HG03460 (cell line): ENCODE measurements around the gene NCOA3.
"Not testable (repeated sequence)": the region's sequence is repeated elsewhere in the genome, so short reads cannot be mapped to it uniquely, and the experiment has no call there.

ENCODE experiments used
- ATAC-seq: cut with Tn5 transposase; IDR thresholded peaks from one replicate; pipeline ENCODE4 v1.9.1; 2021; ENCODE audit not compliant: unreplicated experiment

The NCOA3 gene

DNA sequence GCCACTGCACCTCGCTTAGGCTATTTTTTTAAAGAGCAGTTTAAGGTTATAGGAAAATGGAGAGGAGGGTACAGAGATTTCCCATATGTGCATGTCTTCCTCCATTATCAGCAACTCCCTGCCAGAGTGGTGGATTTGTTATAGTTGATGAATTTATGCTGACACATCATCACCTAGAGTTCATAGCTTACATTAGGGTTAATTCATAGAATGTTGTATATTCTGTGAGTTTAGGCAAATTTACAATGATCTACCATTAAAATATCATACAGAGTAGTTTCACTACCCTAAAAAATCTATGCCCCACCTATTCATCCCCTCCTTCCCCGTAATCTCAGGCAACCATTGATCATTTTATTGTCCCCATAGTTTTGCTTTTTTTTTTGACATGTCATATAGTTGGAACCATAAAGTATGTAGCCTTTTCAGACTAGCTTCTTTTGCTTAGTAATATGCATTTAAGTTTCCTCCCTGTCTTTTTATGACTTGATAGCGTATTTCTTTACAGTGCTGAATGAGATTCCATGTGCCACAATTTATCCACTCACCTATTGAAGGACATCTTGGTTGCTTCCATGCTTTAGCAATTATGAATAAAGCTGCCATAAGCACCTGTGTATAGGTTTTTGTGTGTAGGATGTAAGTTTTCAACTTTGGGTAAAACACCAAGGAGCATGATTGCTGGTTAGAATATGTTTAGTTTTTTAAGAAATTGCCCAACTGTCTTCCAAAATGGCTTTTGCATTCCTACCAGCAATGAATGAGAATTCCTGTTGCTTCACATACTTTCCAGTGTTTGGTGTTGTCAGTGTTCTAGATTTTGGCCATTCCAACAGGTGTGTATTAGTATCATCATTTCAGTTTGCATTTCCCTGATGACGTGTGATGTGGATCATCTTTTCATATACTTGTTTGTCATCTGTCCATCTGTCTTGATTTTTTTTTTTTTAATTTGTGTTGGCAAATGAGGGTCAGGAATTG is 60.2 kb downstream of the NCOA3 start:
- ATAC-seq, result no peak

DNA sequence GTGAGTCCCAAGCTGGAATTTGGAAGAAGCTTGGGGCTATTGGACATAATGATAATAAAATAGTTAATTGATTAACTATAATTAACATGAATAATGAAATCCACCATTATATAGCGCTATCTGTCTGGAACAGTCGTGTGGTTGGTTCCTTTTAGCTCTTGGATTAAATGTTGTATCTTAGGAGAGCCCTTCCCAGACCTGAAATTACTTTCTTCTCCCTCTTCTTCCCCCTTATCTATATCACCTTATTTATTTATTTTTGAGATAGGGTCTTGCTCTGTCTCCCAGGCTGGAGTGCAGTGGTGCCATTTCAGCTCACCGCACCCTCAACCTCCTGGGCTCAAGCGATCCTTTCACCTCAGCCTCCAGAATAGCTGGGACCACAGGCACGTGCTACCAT is 64.6 kb downstream of the NCOA3 start:
- no peak for ATAC-seq

DNA sequence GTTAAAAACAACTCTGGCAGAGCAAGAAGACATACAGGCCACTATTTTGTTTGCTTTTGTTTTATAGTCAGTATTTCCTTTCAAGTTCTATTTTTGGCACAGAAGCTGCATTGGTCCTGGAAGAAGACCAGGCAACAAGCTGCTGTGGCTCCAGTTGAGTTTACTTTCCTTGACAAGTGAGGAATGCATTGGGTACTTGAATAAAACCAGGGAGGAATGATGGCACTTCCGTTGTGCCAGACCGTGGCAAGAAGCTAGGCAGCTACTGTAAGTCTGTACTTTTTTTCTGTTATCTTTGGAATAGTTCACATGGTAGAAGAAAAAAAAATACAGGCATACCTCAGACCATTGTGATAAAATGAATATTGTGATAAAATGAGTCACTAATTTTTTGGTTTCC is 66.3 kb downstream of the NCOA3 start:
- no peak for ATAC-seq

DNA sequence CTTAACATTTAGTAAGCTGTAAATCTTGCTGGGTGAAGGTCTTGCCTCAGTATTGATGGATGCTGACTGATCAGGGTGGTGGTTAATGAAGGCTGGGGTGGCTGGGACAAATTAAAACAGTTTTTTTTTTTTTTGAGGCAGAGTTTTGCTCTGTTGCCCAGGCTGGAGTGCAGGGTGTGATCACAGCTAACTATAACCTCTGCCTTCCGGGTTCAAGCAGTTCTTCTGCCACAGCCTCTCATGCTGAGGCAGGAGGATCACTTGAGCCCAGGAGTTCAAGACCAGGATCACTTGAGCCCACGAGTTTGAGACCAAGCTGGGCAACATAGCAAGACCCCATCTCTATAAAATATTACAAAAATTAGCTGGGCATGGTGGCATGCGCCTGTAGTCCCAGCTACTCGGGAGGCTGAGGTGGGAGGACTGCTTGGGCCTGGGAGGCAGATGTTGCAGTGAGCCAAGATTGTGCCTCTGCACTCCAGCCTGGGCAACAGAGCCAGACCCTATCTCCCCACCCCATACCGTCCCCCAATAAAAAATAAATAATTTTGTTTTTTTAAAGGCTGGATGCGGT is 67.2 kb downstream of the NCOA3 start:
- ATAC-seq, result no peak

DNA sequence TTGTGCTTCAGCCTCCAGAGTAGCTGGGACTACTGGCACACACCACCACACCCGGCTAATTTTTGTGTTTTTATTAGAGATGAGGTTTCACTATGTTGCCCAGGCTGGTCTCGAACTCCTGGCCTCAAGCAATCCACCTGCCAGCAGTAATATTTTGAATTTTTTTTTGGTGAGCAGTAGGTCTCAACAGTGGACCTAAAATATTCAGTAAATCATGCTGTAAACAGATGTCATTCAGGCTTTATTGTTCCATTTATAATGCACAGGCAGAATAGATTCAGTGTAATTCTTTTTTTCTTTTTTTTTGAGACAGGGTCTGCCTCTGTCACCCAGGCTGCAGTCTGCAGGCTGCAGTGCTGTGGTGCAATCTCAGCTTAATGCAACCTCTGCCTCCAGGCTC is 69.7 kb downstream of the NCOA3 start:
- ATAC-seq, result no peak

DNA sequence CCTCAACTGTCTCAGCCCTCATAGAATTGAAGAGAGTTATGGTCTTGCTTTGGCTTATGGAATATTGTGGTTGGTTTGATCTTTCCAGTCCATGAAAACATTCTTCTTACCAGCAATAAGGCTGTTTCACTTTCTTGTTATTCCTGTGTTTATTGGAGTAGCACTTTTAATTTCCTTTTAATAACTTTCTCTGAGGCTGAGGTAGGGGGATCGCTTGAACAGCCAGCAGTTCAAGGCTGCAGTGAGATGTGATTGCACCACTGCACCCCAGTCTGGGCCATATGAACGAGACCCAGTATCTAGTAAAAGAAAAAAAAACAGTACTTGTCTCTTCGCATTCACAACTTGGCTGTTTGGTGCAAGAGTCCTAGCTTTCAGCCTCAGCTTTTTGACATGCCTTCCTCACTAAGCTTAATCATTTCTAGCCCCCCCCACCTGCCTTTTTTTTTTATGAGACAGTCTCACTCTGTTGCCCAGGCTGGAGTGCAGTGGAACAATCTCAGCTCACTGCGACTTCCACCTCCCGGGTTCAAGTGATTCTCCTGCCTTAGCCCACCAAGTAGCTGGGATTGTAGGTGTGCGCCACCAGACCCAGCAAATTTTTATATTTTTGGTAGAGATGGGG is 70.5 kb downstream of the NCOA3 start:
- ATAC-seq, result no peak

DNA sequence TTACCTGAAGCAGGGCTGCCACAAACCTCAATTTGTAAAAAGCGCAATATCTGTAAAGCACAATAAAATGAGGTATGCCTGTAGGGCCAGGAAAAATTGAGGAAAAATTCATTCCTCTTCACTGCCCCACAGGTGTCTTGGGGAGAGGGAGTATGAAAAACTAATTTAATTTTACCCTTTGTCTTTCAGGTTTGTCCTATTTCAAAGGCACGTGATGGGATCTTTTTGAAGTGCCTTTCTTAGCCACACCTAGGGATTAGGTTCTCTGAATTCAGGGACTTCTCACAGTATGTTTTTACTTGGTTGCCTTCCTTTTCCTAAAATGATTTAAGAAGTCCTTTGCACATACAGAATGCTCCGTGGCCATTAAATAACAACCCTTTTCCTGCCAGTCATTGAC is 71.9 kb downstream of the NCOA3 start:
- ATAC-seq, result no peak

DNA sequence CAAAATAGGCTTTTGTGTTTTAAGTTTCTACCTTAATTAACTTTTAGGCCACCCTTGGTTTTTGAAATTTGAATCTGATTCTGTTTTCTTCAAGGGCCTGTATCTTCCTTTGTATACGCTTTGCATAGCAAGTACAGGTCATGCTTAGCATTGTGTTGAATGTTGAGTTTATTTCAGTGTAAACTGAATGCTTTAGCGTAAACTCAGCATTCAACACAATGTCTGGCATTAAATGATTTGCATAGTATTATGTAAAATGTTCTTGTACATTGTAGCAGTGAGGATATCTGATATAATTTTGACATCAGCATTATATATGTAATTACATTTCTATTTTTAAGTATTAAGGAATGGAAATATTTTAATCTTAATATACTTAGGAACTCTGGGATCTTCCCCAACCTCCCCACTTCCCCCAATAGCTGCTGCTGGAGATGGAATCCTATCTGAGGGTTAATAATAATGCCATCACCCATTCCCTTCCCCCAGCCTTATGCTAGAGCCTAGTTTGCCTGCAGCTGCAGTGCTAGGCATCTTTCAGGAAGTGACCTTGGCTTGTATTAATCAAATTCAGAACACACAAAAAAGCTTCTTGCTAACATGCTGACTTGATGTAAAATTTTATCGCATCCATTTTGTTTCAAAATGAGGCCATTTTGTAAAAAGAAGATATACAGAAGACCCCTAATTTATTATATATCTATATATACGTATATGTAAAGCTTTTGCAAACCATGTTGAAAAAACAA is 73.1 kb downstream of the NCOA3 start:
- ATAC-seq, result no peak

DNA sequence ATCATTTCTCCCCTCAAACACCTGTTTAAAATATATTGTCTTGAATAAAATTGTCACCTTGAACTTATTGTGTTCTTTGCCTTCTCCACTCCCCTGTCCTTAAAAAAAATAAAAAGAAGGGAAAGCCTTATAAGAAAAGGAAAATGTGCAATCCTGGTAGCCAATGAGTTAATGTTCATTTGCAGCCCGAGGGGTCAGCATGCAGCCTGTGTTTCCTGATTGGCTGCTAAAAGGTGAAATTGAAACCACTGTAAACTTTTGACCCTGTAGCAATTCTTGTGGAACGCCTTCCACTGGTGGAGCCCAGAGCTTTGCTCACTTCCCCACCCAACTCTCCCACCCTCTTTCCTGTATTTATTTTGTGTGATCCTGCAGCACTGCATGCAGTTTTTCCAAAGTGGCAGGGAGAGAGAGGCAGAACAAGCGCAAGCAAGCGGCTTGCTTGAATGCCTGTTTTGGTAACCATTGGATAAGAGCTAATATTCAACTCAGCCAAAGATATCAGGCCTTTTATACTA is 74.9 kb downstream of the NCOA3 start:
- ATAC-seq, result peak; percentile 79

DNA sequence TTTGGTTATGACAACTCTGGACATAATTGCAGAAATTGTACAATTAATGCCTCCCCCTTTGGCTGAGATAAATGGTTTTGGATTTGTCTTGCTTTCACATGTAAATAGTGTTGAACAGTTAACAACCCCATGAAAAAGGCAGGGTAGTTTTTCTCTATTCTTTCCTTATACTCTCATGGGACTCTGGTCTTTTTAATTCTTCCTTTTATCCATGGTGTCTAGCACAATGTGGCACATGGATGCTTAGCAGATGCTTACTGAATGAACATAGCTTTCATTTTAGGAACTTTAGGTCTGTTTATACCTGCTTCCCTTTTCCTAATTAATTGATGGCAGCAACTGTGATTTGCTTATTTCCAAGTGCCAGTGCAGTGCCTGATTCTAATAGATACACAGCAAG is 75.6 kb downstream of the NCOA3 start:
- ATAC-seq, result no peak

DNA sequence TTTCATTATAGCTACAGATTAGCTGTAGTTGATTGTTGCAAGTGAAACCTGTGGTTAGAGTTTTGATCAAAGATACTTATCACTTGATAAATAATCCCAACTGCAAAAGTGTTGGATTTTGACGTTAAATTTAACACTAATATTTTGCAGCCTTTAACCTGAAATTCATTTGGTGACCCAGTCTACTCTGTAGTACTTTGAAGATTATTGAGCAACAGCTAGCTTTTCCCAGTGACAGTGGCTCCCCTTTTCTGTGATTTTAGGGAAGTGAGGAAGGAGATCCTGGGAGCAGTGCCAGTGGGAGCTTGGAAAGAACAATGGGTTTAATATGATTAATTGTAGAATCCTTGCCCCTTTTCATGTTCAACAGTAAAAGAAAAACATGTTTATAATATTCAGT is 76.9 kb downstream of the NCOA3 start:
- no peak for ATAC-seq

DNA sequence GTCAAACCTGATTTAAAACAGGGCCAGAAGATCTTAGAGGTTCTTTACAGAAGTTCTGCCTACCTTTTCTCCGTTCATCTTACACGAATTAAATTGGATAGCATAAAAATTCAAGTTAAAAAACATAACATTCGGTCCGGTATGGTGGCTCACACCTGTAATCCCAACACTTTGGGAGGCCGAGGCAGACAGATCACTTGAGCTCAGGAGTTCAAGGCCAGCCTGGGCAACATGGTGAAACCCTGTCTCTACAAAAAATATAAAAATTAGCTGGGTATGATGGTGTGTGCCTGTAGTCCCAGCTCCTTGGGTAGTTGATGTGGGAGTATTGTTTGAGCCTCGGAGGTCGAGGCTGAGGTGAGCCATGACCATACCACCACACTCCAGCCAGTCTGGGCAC is 79.0 kb downstream of the NCOA3 start:
- not testable (repeated sequence) for ATAC-seq

DNA sequence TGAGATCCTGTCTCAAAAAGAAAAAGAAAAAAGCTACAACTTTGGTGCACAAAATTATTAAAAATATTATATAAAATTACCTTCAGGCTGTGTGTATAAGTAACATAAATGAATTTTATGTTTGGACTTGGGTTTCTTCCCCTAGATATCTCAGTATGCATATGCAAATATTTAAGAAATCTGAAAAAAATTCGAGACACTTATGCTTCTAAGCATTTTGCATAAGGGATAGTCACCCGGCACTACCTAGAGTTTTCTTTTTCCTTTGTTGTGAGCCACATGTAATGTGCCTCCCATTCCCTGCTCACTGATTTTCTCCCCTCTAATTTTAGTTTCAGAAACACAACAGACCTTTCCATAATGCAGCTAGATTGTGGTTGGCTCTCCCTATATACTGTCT is 79.4 kb downstream of the NCOA3 start:
- no peak for ATAC-seq

DNA sequence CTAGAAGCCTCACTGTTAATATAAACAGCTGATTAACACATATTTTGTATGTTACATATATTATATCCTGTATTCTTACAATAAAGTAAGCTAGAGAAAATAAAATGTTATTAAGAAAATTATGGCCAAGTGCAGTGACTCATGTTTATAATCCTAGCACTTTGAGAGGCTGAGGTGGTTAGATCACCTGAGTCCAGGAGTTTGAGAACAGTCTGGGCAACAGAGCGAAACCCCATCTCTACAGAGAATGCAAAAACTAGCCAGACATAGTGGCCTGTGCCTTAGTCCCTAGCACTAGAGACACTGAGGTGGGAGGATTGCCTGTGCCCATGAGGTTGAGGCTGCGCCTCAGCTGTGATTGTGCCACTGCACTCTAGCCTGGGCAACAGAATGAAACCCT is 81.9 kb downstream of the NCOA3 start:
- ATAC-seq, result no peak

DNA sequence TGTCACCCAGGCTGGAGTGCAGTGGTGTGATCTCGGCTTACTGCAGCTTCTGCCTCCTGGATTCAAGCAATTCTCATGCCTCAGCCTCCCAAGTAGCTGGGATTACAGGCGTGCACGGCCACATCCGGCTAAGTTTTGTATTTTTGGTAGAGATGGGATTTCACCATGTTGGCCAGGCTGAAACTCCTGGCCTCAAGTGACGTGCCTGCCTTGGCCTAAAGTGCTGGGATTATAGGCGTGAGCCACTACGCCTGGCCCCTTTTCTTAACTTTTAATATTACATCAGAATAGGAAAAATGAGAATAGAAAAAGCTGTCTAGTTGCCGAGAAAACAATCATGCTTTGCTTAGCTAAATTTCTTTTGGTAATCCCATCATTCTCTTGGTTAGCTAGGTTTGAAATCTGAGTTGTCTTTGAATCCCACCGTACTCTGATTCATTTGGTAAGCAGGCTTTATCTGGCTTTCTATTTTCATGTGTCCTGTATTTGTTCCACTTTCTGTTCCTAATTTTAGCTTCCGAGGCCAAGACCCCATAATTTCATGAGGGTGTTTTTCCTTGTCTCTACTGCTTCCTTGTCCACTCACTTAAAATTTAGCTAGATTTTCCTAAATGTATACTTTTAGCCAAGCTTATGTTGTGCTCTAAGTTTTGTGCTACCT is 83.5 kb downstream of the NCOA3 start:
- ATAC-seq, result no peak

DNA sequence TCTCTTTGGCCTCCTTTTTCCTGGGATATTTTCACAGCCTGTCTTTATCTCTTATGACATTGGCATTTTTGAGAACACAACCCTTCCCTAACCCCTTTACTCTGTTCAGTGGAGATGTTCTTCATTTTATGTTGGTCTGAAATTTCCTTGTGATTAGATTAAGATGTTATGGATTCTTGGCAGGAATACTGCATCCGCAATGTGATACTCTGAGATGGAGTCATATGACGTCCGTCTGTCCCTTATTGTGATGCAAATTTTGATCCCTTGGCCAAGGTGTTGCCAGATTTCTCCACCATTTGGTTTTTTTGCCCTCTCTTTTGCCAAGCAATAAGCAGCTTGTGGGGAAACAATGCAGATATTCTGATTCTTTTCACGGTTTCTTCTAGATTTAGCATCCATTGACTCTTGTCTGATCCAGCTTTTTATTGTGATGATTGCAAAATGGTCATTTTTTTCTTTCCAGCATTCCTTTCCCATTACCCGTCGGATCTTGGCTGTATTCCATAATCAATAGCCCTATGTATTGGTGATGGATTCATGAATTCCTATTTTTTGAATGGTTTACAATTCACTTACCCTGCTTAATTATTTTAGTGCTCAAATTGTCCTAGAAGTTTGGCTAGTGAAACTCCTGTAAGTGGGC is 85.1 kb downstream of the NCOA3 start:
- no peak for ATAC-seq

DNA sequence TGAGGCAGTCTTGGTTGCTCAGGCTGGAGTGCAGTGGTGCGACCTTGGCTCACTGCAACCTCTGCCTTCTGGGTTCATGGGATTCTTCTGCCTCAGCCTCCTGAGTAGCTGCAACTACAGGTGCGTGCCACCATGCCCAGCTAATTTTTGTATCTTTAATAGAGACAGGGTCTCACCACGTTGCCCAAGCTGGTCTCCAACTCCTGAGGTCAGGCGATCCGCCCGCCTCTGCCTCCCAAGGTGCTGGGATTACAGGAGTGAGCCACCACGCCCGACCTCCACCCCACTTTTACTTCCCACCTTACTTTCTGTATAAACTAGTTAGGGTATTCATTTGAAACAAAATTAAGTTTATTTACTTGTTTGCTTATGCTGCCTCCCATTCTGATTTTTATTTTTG is 86.5 kb downstream of the NCOA3 start:
- no peak for ATAC-seq

DNA sequence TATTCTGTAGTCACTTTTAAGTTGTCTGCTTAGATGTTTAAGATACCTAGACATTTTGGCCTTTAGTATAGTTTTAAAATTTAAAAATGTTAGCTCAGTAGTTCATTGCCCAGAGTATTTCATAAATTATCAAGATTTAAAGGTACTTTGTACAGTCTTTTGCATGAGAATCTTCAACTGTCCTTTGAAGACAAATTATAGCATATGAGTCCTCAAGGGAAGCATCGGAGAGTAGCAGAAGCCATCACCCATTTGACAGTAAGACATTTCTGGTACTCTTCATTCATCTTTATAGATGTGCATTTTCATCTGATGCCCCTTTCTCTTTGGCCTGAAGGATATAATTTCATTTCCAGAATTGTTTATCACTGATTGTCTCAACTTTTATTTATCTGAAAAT is 89.5 kb downstream of the NCOA3 start:
- no peak for ATAC-seq

DNA sequence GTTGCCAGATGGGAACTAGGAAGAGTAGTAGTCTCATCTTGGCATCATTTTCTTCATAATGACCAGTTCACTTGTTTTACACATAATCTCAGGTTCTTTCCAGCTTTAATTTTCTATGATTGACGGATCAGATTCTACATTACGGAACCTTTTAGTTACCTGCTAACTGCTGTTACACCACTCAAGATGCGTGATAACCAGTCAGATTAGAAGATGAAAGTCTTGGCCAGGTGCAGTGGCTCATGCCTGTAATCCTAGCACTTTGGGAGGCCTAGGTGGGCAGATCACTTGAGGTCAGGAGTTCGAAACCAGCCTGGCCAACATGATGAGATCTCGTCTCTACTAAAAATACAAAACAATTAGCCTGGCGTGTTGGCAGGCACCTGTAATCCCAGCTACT is 92.5 kb downstream of the NCOA3 start:
- no peak for ATAC-seq

DNA sequence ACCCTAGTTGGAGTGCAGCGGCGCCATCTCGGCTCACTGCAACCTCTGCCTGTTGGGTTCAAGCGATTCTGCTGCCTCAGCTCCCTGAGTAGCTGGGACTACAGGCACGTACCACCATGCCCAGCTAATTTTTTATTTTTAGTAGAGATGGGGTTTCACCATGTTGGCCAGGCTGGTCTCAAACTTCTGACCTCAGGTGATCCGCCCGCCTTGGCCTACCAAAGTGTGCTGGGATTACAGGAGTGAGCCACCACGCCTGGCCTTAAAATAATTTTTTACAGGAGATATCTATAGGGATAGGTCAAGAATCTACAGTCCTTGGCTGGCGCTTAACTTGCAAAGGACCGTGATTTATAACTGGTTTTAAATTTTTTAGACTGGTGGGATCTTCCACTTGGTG is 93.5 kb downstream of the NCOA3 start:
- not testable (repeated sequence) for ATAC-seq
